Gastrocnemius medialis (tissue), 4 donors: ENCODE data around the gene ATXN1. TPM values are rescaled to one million over a fixed set of nuclear protein-coding genes. Genes with fewer than 3 reads are reported as not detected.
"Not testable (repeated sequence)": the region's sequence is repeated elsewhere in the genome, so short reads cannot be mapped to it uniquely, and the experiment has no call there.

Experiments
- ATAC-seq, 2 donors: fragments of 150-250 bp; one replicate each; pipeline ENCODE4 v1.9.1; 2016
- DNase-seq, 2 donors: peaks; one replicate each; pipeline ENCODE4 v3.0.0-alpha.2; 2019
- H3K27ac ChIP-seq, 4 donors: fragments of 200-600 bp; sonication (generic); 1 replicate in 1 of 4; 2 replicates in 3 of 4; pipeline ENCODE4 v1.5.1; 2016 to 2018; ENCODE audit warnings: mild to moderate bottlenecking in 2 of 4, moderate library complexity in 1 of 4
- H3K27me3 ChIP-seq, 3 donors: fragments of 200-600 bp; sonication (generic) in 2 of 3; 1 replicate in 1 of 3; 2 replicates in 2 of 3; pipeline versions ENCODE4 v1.5.1 to v1.6.0; 2016 to 2019; ENCODE audit warnings: mild to moderate bottlenecking in 1 of 3, moderate library complexity in 1 of 3
- H3K36me3 ChIP-seq, 2 donors: fragments of 200-600 bp; sonication (generic) in 1 of 2; one replicate each; pipeline ENCODE4 v1.5.1; 2017 to 2018
- H3K4me1 ChIP-seq, 2 donors: fragments of 200-600 bp; sonication (generic) in 1 of 2; one replicate each; pipeline ENCODE4 v1.5.1; 2016 to 2017; ENCODE audit warnings: mild to moderate bottlenecking in 2 of 2
- H3K4me3 ChIP-seq, 4 donors: fragments of 200-600 bp; sonication (generic) in 3 of 4; 1 replicate in 1 of 4; 2 replicates in 3 of 4; pipeline ENCODE4 v1.5.1; 2016 to 2019; ENCODE audit warnings: mild to moderate bottlenecking in 2 of 4
- H3K9me3 ChIP-seq, 3 donors: fragments of 200-600 bp; sonication (generic) in 2 of 3; 1 replicate in 1 of 3; 2 replicates in 2 of 3; pipeline ENCODE4 v1.5.1; 2016 to 2019
- CTCF ChIP-seq, 5 experiments: fragments of 450-650 bp in 3 of 5; fragments of 200-600 bp in 2 of 5; sonication (generic) in 2 of 5; IDR thresholded peaks in 4 of 5; conservative IDR thresholded peaks in 1 of 5; 1 replicate in 4 of 5; 2 replicates in 1 of 5; pipeline ENCODE4 v1.5.1; 2016 to 2019; ENCODE audit warnings: antibody characterized with exemption in 5 of 5, mild to moderate bottlenecking in 3 of 5, moderate library complexity in 3 of 5
- POLR2A ChIP-seq, 2 donors: fragments of 450-650 bp; IDR thresholded peaks; one replicate each; pipeline ENCODE4 v1.6.1; 2017; ENCODE audit warnings: antibody characterized with exemption in 2 of 2, mild to moderate bottlenecking in 2 of 2, moderate library complexity in 2 of 2
- in situ Hi-C, 4 donors: fragments of 200-750 bp; cut with MboI; loops; one replicate each; pipeline versions ENCODE4 v1.15.0 to v1.8.0; 2017; ENCODE audit warnings: low sequenced_read_pairs in 4 of 4
- intact Hi-C: fragments of 100-400 bp; cut with DNase I; formaldehyde crosslinking; loops from one replicate; pipeline ENCODE4 v1.15.1; 2023; ENCODE audit warnings: low total_unique reads
- total RNA-seq, 4 donors: library from RNA; depleted of rRNA; stranded (reverse); fragments of >200 nt; gene quantifications; one replicate each; pipeline versions ENCODE4 v1.1.0 to v1.2.3, GENCODE V29; 2016

The ATXN1 gene
- total RNA-seq, 4 donors from 2014 or later, result 21.8 to 42.9 (median 33.1) TPM

GRCh38 chr6:16468991-16469615 lies 292.2 kb downstream of the ATXN1 start:
- TF ChIP-seq POLR2A (IDR thresholded peaks at IDR 0.05) (no peak), CTCF (IDR thresholded peaks at IDR 0.05 in 4 of 5, conservative IDR thresholded peaks at IDR 0.05 in 1 of 5) (no peak)
- in situ Hi-C loops, result no loop called here

GRCh38 chr6:16466800-16467553 lies 294.3 kb downstream of the ATXN1 start:
- DNase-seq, result no peak
- intact Hi-C loops, result no loop called here
- no peak for ATAC-seq
- peaks cover 8 to 16% of the 10 kb centered on the region in 2 donors for H3K4me1 ChIP-seq
- H3K27me3 ChIP-seq, result no peaks in the 10 kb centered on the region
- H3K27ac ChIP-seq, result no peak overlapping the region
- H3K9me3 ChIP-seq, result no peaks in the 10 kb centered on the region
- H3K36me3 ChIP-seq, result no peaks in the 10 kb centered on the region
- TF ChIP-seq CTCF (IDR thresholded peaks at IDR 0.05 in 4 of 5, conservative IDR thresholded peaks at IDR 0.05 in 1 of 5), result no peak
- no peak for TF ChIP-seq POLR2A (IDR thresholded peaks at IDR 0.05)
- H3K4me3 ChIP-seq, result no peak overlapping the region
- in situ Hi-C loops, result no loop called here

More at GRCh38 chr6:16468991-16469615, 292.2 kb downstream of the ATXN1 start:
- H3K27ac ChIP-seq, result no peak overlapping the region
- no peak overlapping the region for H3K4me3 ChIP-seq
- intact Hi-C loops, result no loop called here
- no peaks in the 10 kb centered on the region for H3K9me3 ChIP-seq
- no peaks in the 10 kb centered on the region for H3K36me3 ChIP-seq
- ATAC-seq (no peak), DNase-seq (no peak)
- H3K27me3 ChIP-seq, result no peaks in the 10 kb centered on the region
- H3K4me1 ChIP-seq, result peaks cover 13 to 19% of the 10 kb centered on the region in 2 donors

- no peaks in the 10 kb centered on the region for H3K36me3 ChIP-seq
- intact Hi-C loops, result no loop called here
- H3K4me1 ChIP-seq, result peaks cover 3 to 6% of the 10 kb centered on the region in 2 donors
- H3K9me3 ChIP-seq, result no peaks in the 10 kb centered on the region
- H3K27ac ChIP-seq, result no peak overlapping the region
- in situ Hi-C loops, result no loop called here
- no peak overlapping the region for H3K4me3 ChIP-seq
- ATAC-seq, result no peak
- TF ChIP-seq POLR2A (IDR thresholded peaks at IDR 0.05) (no peak), CTCF (IDR thresholded peaks at IDR 0.05 in 4 of 5, conservative IDR thresholded peaks at IDR 0.05 in 1 of 5) (no peak)
- DNase-seq, result no peak
- H3K27me3 ChIP-seq, result no peaks in the 10 kb centered on the region
Observed at GRCh38 chr6:16464045-16464444, 297.2 kb downstream of the ATXN1 start.

GRCh38 chr6:16463246-16463645 lies 298.0 kb downstream of the ATXN1 start:
- H3K36me3 ChIP-seq, H3K4me3 ChIP-seq, intact Hi-C loops, H3K27me3 ChIP-seq, in situ Hi-C loops, H3K4me1 ChIP-seq, H3K9me3 ChIP-seq, ATAC-seq, H3K27ac ChIP-seq, DNase-seq: not testable (repeated sequence)

- Histone ChIP-seq H3K27ac (no peak overlapping the region), H3K4me3 (no peak overlapping the region), H3K9me3 (no peaks in the 10 kb centered on the region), H3K27me3 (no peaks in the 10 kb centered on the region), H3K36me3 (no peaks in the 10 kb centered on the region), H3K4me1 (peaks cover 0 to 6% of the 10 kb centered on the region in 2 donors)
- in situ Hi-C loops, result no loop called here
- DNase-seq (no peak), ATAC-seq (no peak)
- intact Hi-C loops, result no loop called here
- TF ChIP-seq CTCF (IDR thresholded peaks at IDR 0.05 in 4 of 5, conservative IDR thresholded peaks at IDR 0.05 in 1 of 5), result no peak
Observed at GRCh38 chr6:16461491-16461890, 299.8 kb downstream of the ATXN1 start.

- H3K27me3 ChIP-seq, in situ Hi-C loops, intact Hi-C loops, H3K4me1 ChIP-seq, ATAC-seq, H3K9me3 ChIP-seq, H3K36me3 ChIP-seq, H3K4me3 ChIP-seq, DNase-seq, H3K27ac ChIP-seq: not testable (repeated sequence)
Observed at GRCh38 chr6:16459472-16459871, 301.8 kb downstream of the ATXN1 start.
